Superior temporal gyrus (tissue), 1 donor: ENCODE results near the gene CFAP157.

ENCODE experiments used
- DNase-seq: peaks from one replicate; pipeline ENCODE4 v3.0.0-alpha.2; 2016; ENCODE audit errors: extremely low spot score

Gene CFAP157

DNA sequence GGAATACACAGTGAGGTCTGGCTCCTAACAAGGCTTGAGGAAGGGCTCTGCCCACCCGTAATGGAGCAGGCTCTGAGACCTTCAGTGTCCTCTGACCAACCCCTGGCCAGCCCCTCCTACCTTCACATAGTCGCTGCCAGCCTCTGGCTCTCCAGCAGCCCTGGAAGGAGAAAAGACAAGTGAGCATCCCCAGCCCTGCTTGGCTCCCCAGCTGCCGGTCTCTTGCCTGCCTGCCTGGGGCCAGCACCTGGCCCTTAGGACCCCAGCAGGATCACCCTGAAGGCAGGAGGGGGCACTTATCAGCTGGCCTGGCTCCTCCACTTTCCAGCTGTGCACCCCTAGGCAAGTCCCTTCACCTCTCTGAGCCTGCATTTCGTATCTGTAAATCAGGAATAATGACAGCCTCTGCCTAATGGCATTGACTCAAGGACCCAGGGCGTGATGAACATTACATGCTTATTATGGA, 54.7 kb downstream of the CFAP157 start:
- DNase-seq = no peak

DNA sequence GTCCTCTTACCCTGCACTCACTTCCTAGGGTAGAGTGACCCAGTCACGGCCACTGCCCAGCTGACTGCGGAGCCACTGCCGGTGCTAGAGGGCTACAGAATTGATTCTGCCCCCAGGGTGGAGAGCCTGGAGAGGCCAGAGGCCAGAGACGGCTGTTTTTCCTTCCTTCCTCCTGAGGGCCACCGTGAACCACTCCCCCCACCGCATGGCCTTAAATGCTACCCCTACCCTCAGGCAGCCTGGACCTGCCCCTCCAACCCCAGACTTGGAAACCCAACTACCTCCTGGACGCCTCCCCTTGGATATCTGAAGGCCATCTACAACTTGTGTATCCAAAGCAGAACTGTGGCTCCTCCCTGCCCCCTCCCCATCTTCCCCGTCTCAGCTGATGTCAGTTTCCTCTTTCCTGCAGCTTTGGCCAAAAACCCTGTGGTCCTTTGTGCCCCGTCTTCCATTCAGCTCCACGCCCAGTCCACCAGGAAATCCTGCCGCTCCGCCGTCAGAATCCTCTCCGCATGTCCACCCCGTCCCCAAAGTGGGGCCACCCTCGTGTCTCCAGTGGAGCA, 55.4 kb downstream of the CFAP157 start:
- DNase-seq = no peak

DNA sequence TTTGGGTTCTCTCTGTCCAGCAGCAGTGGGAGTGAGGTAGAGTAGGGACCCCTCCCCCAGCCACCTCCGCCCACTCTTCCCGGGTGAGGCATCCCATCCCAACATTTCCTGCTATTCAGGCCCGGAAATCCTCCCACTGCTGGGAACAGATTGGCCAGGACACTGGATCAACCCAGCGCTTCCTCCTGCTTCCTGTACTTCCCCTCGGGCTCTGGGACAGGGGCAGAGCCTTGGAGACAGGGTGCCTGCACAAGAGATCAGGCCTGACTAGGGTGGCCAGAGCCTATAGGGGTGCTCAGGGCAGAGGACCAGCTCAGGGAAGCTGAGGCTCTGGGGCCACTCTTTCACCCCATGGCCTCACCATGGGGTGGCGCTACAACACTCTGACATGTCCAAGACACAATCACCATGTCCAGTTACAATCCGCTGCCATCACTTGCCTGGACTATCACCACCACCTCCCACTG, 57.2 kb downstream of the CFAP157 start:
- DNase-seq = no peak

DNA sequence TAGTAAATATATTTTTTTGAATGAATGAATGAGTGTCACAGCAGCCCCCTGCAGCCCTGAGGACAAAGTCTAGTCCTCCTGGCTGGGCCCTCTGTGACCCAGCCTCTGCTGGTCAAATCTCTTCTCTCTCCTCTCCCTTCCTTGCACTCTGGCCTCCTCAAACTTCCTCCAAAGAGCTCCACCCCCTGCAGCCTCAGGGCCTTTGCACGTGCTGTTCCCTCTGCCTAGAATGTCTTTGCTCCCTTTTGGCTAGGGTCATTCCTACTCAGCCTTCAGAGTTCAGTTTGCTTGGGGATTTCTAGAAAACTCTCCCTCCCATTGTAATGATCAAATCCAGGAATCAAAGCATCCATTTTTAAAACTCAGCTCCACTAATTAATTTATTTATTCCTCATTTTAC, 58.6 kb downstream of the CFAP157 start:
- no peak for DNase-seq
